CD14-positive monocyte (primary cell): ENCODE results near the gene GALNT6. TPM values are rescaled to one million over a fixed set of nuclear protein-coding genes. Genes with fewer than 3 reads are reported as not detected.

Experiments
- DNase-seq, 3 donors: peaks; one replicate each; pipeline ENCODE4 v3.0.0-alpha.2; 2011 to 2022
- H2AFZ ChIP-seq: 2 replicates; pipeline ENCODE4 v1.6.0; 2012; ENCODE audit warnings: mild to moderate bottlenecking, low read depth, low read length, inconsistent platforms; ENCODE audit not compliant: insufficient read depth, poor library complexity, severe bottlenecking
- H3K27ac ChIP-seq, 2 donors: 1 replicate in 1 of 2; 2 replicates in 1 of 2; pipeline ENCODE4 v1.5.1; 2012 to 2013; ENCODE audit warnings: low read length in 2 of 2, control low read depth in 1 of 2, inconsistent platforms in 1 of 2, low read depth in 1 of 2, mild to moderate bottlenecking in 1 of 2
- H3K27me3 ChIP-seq, 2 donors: one replicate each; pipeline versions ENCODE4 v1.6.0 to v1.6.1; 2011 to 2013; ENCODE audit warnings: low read length in 2 of 2; ENCODE audit not compliant: control insufficient read depth in 2 of 2, insufficient read depth in 2 of 2
- H3K36me3 ChIP-seq, 2 donors: replicated peaks in 1 of 2; 1 replicate in 1 of 2; 2 replicates in 1 of 2; pipeline versions ENCODE4 v1.5.1 to v1.6.1; 2012 to 2013; ENCODE audit warnings: low read length in 2 of 2, control low read depth in 1 of 2, inconsistent platforms in 1 of 2, mild to moderate bottlenecking in 1 of 2; ENCODE audit not compliant: insufficient read depth in 2 of 2, control insufficient read depth in 1 of 2
- H3K4me1 ChIP-seq, 2 donors: 1 replicate in 1 of 2; 2 replicates in 1 of 2; pipeline versions ENCODE4 v1.5.1 to v1.6.1; 2012 to 2013; ENCODE audit warnings: low read length in 2 of 2, control low read depth in 1 of 2, inconsistent platforms in 1 of 2, mild to moderate bottlenecking in 1 of 2, moderate library complexity in 1 of 2; ENCODE audit not compliant: insufficient read depth in 2 of 2, control insufficient read depth in 1 of 2
- H3K4me2 ChIP-seq: replicated peaks from 2 replicates; pipeline ENCODE3; 2012; ENCODE audit warnings: low read length, moderate library complexity, mild to moderate bottlenecking; ENCODE audit not compliant: poor library complexity, severe bottlenecking; ENCODE audit errors: extremely low read depth
- H3K4me3 ChIP-seq, 3 experiments: fragments of 200-600 bp in 1 of 3; sonication (generic) in 1 of 3; replicated peaks in 1 of 3; 1 replicate in 2 of 3; 2 replicates in 1 of 3; pipeline ENCODE4 v1.5.1; 2011 to 2013; ENCODE audit warnings: low read length in 3 of 3, mild to moderate bottlenecking in 3 of 3, control low read depth in 2 of 3, low read depth in 2 of 3, inconsistent platforms in 1 of 3, moderate library complexity in 1 of 3
- H3K79me2 ChIP-seq: 2 replicates; pipeline ENCODE4 v1.6.0; 2012; ENCODE audit warnings: mild to moderate bottlenecking, control low read depth, inconsistent platforms, low read length, moderate library complexity; ENCODE audit not compliant: insufficient read depth
- H3K9ac ChIP-seq: 2 replicates; pipeline ENCODE4 v1.6.0; 2017; ENCODE audit warnings: low read length, mild to moderate bottlenecking; ENCODE audit not compliant: insufficient read depth, poor library complexity, severe bottlenecking
- H3K9me3 ChIP-seq, 2 donors: replicated peaks in 1 of 2; 1 replicate in 1 of 2; 2 replicates in 1 of 2; pipeline versions ENCODE4 v1.5.1 to v1.6.1; 2012 to 2013; ENCODE audit warnings: low read length in 2 of 2, control low read depth in 1 of 2; ENCODE audit not compliant: control insufficient read depth in 1 of 2, insufficient read depth in 1 of 2
- H4K20me1 ChIP-seq: 2 replicates; pipeline ENCODE4 v1.6.0; 2012; ENCODE audit warnings: mild to moderate bottlenecking, low read length, control low read depth, moderate library complexity; ENCODE audit not compliant: insufficient read depth
- H3K27ac Mint-ChIP-seq, 7 donors: one replicate each; pipeline ENCODE4 v1.8.0; 2020; ENCODE audit warnings: mild to moderate bottlenecking in 7 of 7, mixed read lengths in 7 of 7, moderate library complexity in 6 of 7, inconsistent platforms in 2 of 7
- H3K27me3 Mint-ChIP-seq, 3 donors: one replicate each; pipeline ENCODE4 v1.8.0; 2021 to 2022; ENCODE audit warnings: low read depth in 3 of 3, mild to moderate bottlenecking in 3 of 3, mixed read lengths in 3 of 3, moderate library complexity in 3 of 3, inconsistent platforms in 1 of 3
- H3K36me3 Mint-ChIP-seq, 2 donors: one replicate each; pipeline ENCODE4 v1.8.0; 2020; ENCODE audit warnings: mixed read lengths in 2 of 2, inconsistent platforms in 1 of 2, mild to moderate bottlenecking in 1 of 2
- H3K4me1 Mint-ChIP-seq: one replicate; pipeline ENCODE4 v1.8.0; 2020; ENCODE audit warnings: mild to moderate bottlenecking, mixed read lengths
- H3K4me3 Mint-ChIP-seq, 2 donors: one replicate each; pipeline ENCODE4 v1.8.0; 2020; ENCODE audit warnings: mild to moderate bottlenecking in 2 of 2, mixed read lengths in 2 of 2, moderate library complexity in 1 of 2
- H3K9me3 Mint-ChIP-seq, 7 donors: one replicate each; pipeline ENCODE4 v1.8.0; 2020 to 2022; ENCODE audit warnings: mixed read lengths in 7 of 7, mild to moderate bottlenecking in 6 of 7, moderate library complexity in 6 of 7, inconsistent platforms in 2 of 7
- WGBS: methylation state at CpG from one replicate; pipeline ENCODE4 v1.1.5; 2013; ENCODE audit warnings: missing lambda C conversion rate; ENCODE audit not compliant: insufficient coverage; 5-methylcytosine and 5-hydroxymethylcytosine counted together
- intact Hi-C, 2 donors: fragments of 100-400 bp; cut with micrococcal nuclease; formaldehyde crosslinking; loops; one replicate each; pipeline versions ENCODE4 v1.15.0 to v1.15.1; 2023
- polyA plus RNA-seq, 3 donors: library from polyadenylated mRNA; depleted of rRNA in 1 of 3; unstranded in 2 of 3; stranded (reverse) in 1 of 3; fragments of 300-500 nt in 2 of 3; fragments of >200 nt in 1 of 3; fragmentation: Illumina TruSeq in 2 of 3; gene quantifications; 1 replicate in 2 of 3; 2 replicates in 1 of 3; pipeline ENCODE4 v1.2.3, GENCODE V29; 2012 to 2021
- TF ChIP-seq, protein P1 (sequence below): fragments of 200-600 bp; IDR thresholded peaks from one replicate; pipeline ENCODE4 v1.8.0; 2022; ENCODE audit warnings: antibody characterized with exemption, mild to moderate bottlenecking

Gene GALNT6
- polyA plus RNA-seq, 3 donors: 3.2 to 12.9 (median 10.4) TPM

DNA sequence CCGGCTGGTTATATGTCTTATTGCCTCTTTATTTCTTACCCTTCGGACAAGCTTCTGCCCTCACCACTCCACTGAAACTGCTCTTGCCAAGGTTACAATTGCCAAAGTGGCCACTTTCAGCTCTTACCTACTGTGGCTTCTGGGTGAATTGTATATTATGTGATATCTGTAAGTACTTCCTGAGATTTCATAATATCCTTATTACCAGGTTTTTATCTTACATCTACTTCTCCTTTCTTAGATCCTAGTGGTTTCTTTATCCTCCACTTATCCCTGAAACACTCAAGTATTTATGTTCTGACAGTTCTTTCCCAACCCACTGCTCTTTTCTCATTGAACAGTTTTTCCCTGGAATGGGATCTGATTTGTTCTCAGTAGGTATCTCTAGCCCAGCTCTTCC, 55.3 kb downstream of the GALNT6 start:
- Histone ChIP-seq H3K4me1 (peaks cover 26 to 32% of the 10 kb centered on the region in 2 donors), H3K9ac (no peak overlapping the region), H3K4me2 (peak overlapping the region; percentile 63), H3K79me2 (no peaks in the 10 kb centered on the region), H3K27me3 (no peaks in the 10 kb centered on the region), H3K9me3 (no peaks in the 10 kb centered on the region), H3K27ac (peak overlapping the region in 1 of 2 donors; percentile 36), H2AFZ (no peak overlapping the region), H3K4me3 (peak overlapping the region in 1 of 3 experiments; percentile 42), H4K20me1 (no peaks in the 10 kb centered on the region), H3K36me3 (no peaks in the 10 kb centered on the region)
- intact Hi-C loops: no loop called here
- H3K27ac Mint-ChIP-seq: peak overlapping the region in 4 of 7 donors; percentile 72 to 83 (median 74)
- peaks cover 0 to 2% (median 0%) of the 10 kb centered on the region in 7 donors for H3K9me3 Mint-ChIP-seq
- TF ChIP-seq, protein P1, sequence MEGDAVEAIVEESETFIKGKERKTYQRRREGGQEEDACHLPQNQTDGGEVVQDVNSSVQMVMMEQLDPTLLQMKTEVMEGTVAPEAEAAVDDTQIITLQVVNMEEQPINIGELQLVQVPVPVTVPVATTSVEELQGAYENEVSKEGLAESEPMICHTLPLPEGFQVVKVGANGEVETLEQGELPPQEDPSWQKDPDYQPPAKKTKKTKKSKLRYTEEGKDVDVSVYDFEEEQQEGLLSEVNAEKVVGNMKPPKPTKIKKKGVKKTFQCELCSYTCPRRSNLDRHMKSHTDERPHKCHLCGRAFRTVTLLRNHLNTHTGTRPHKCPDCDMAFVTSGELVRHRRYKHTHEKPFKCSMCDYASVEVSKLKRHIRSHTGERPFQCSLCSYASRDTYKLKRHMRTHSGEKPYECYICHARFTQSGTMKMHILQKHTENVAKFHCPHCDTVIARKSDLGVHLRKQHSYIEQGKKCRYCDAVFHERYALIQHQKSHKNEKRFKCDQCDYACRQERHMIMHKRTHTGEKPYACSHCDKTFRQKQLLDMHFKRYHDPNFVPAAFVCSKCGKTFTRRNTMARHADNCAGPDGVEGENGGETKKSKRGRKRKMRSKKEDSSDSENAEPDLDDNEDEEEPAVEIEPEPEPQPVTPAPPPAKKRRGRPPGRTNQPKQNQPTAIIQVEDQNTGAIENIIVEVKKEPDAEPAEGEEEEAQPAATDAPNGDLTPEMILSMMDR: no peak
- no CpG with 5 or more reads among the region's 2 CpGs for WGBS
- peak overlapping the region in 1 of 2 donors; percentile 88 for H3K4me3 Mint-ChIP-seq
- H3K4me1 Mint-ChIP-seq: peaks cover 37% of the 10 kb centered on the region
- peak in 2 of 3 donors; percentile 41 to 65 for DNase-seq
- H3K27me3 Mint-ChIP-seq: peaks cover 2 to 16% (median 11%) of the 10 kb centered on the region in 3 donors
- H3K36me3 Mint-ChIP-seq: peaks cover 3 to 6% of the 10 kb centered on the region in 2 donors

DNA sequence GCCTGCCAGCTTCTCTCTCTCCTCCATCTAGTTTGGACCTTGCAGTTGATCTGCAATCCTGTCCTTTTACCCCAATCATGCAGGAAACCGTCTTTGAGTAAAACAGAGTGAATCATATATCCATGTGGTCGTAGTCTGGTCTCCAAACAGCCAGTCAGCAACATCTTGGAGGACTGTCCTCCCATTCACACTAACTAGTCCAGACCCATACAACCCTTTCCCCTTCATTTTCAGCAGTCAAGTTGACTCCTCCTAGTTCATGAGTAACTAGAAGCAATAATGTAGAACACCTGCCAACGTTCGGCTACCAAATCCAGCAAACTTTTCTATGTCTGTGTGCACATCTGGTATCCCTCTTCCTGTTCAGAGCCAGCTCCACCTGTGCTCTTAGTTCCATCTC, 56.4 kb downstream of the GALNT6 start:
- H3K36me3 ChIP-seq: no peaks in the 10 kb centered on the region
- no peaks in the 10 kb centered on the region for H3K9me3 ChIP-seq
- peaks cover 2 to 12% (median 11%) of the 10 kb centered on the region in 3 donors for H3K27me3 Mint-ChIP-seq
- peak in 1 of 3 donors; percentile 37 for DNase-seq
- H3K4me1 ChIP-seq: peaks cover 33 to 41% of the 10 kb centered on the region in 2 donors
- no peaks in the 10 kb centered on the region for H4K20me1 ChIP-seq
- peaks cover 47% of the 10 kb centered on the region for H3K4me1 Mint-ChIP-seq
- no peak overlapping the region for H3K27ac Mint-ChIP-seq
- H3K27ac ChIP-seq: no peak overlapping the region
- no peak overlapping the region for H3K4me2 ChIP-seq
- TF ChIP-seq, protein P1: no peak
- intact Hi-C loops: no loop called here
- peaks cover 0 to 4% (median 0%) of the 10 kb centered on the region in 7 donors for H3K9me3 Mint-ChIP-seq
- no peaks in the 10 kb centered on the region for H3K27me3 ChIP-seq
- peak overlapping the region in 1 of 2 donors; percentile 88 for H3K4me3 Mint-ChIP-seq
- no peak overlapping the region for H3K4me3 ChIP-seq
- WGBS: 44% methylated on average over 4 of the region's 4 CpGs
- peaks cover 3 to 6% of the 10 kb centered on the region in 2 donors for H3K36me3 Mint-ChIP-seq
- no peak overlapping the region for H2AFZ ChIP-seq
- H3K79me2 ChIP-seq: no peaks in the 10 kb centered on the region
- no peak overlapping the region for H3K9ac ChIP-seq
